Gastroesophageal sphincter (tissue), 3 donors: ENCODE measurements around the gene PLCD4.

Experiments used
- CTCF ChIP-seq, 4 experiments: fragments of 200-600 bp in 2 of 4; fragments of 450-650 bp in 2 of 4; sonication (generic) in 1 of 4; IDR thresholded peaks; one replicate each; pipeline ENCODE4 v1.5.1; 2017 to 2019; ENCODE audit warnings: antibody characterized with exemption in 4 of 4, mild to moderate bottlenecking in 2 of 4, moderate library complexity in 2 of 4
- EP300 ChIP-seq: sonication (generic); formaldehyde crosslinking; IDR thresholded peaks from one replicate; pipeline ENCODE4 v1.6.1; 2017; ENCODE audit warnings: antibody characterized with exemption, mild to moderate bottlenecking
- POLR2A ChIP-seq, 2 donors: fragments of 450-650 bp; IDR thresholded peaks; one replicate each; pipeline ENCODE4 v1.6.1; 2017; ENCODE audit warnings: antibody characterized with exemption in 2 of 2, mild to moderate bottlenecking in 2 of 2, moderate library complexity in 1 of 2
- POLR2AphosphoS5 ChIP-seq: sonication (generic); formaldehyde crosslinking; IDR thresholded peaks from one replicate; pipeline ENCODE4 v1.6.1; 2017; ENCODE audit warnings: antibody characterized with exemption

- TF ChIP-seq POLR2AphosphoS5 = no peak
- TF ChIP-seq EP300 = no peak
- no peak for TF ChIP-seq CTCF (IDR thresholded peaks at IDR 0.05)
- no peak for TF ChIP-seq POLR2A (IDR thresholded peaks at IDR 0.05)
Observed at GRCh38 chr2:218662827-218663226, 55.1 kb downstream of the PLCD4 start.
